GM21367 (cell line): ENCODE results near the gene HRH1.
"Not testable (repeated sequence)": the region's sequence is repeated elsewhere in the genome, so short reads cannot be mapped to it uniquely, and the experiment has no call there.

ENCODE experiments used
- ATAC-seq: cut with Tn5 transposase; IDR thresholded peaks from one replicate; pipeline ENCODE4 v1.9.1; 2021; ENCODE audit not compliant: unreplicated experiment

The HRH1 gene

GRCh38 chr3:11201251-11202019 lies 47.1 kb downstream of the HRH1 start:
- no peak for ATAC-seq

- ATAC-seq = no peak
These were observed 49.7 kb downstream of the HRH1 start for GRCh38 chr3:11203961-11204360.

GRCh38 chr3:11204697-11205348 lies 50.5 kb downstream of the HRH1 start:
- ATAC-seq = no peak

- not testable (repeated sequence) for ATAC-seq
These were observed 51.6 kb downstream of the HRH1 start for GRCh38 chr3:11205881-11206280.

GRCh38 chr3:11206316-11206715 lies 52.0 kb downstream of the HRH1 start:
- no peak for ATAC-seq

DNA sequence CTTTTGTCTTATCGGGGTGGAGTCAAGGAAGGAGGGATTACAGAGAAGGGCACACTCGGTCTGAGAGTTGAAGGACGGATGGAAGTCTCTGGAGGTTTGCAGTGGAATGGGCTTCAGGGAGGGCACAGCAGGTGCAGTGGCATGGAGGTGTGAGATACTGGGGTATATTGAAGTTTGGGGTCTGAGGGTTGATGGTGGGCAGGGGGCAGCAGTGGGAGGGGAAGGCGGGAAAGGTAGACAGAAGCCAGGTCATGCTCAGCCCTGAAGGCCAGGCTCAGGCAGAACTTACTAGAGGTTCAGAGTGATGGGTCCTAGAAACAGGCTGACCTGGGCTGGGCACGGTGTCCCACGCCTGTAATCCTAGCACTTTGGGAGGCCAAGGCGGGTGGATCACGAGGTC lies 52.7 kb downstream of the HRH1 start:
- ATAC-seq = no peak

- ATAC-seq = no peak
These were observed 57.4 kb downstream of the HRH1 start for GRCh38 chr3:11211531-11212298.

GRCh38 chr3:11212299-11212608 lies 58.0 kb downstream of the HRH1 start:
- ATAC-seq = no peak

GRCh38 chr3:11212784-11213183 lies 58.5 kb downstream of the HRH1 start:
- no peak for ATAC-seq

DNA sequence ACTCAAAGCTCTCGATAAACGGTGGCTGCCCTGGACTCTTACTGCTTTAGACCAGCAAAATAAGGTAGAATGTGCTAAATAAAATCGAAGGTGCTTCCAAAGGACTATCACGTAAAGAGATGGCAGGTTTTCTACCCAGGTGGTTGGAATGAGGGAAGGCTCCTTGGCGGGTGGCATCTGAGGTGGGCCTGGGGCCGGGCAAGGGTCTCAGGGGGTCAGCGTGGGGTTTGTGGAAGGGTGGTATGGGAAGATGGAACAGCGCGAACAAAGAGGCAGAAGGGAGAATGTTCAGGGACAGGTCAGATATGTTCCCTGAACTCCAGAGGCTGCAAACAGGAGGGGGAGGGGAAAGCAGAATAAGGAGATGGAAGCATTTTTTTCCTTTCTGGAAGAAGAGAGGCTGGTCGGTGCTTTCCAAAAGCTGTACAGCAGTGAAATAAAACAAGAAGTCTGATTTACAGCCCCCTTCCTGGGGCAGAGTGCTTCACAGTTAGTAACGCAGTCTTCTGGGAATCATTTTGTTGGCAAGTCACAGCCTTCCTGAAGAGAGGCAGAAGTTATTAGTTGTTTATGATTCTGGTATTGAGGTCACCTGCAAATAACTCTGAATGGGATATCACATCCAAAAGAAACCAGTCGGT lies 59.6 kb downstream of the HRH1 start:
- ATAC-seq = no peak

- no peak for ATAC-seq
These were observed 60.2 kb downstream of the HRH1 start for GRCh38 chr3:11214451-11214978.

DNA sequence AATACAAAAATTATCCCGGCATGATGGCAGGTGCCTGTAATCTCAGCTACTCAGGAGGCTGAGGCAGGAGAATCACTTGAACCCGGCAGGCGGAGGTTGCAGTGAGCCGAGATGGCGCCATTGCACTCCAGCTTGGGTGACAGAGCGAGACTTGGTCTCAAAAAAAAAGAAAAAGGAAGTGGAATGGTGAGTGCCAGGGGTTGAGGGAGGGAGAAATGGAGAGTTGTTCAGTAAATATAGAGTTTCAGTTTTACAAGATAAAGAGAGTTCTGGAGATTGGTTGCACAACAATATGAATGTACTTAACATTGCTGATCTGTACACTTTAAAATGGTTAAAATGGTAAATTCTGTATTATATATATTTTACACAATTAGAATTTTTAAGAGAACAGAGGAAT lies 63.1 kb downstream of the HRH1 start:
- ATAC-seq = not testable (repeated sequence)

DNA sequence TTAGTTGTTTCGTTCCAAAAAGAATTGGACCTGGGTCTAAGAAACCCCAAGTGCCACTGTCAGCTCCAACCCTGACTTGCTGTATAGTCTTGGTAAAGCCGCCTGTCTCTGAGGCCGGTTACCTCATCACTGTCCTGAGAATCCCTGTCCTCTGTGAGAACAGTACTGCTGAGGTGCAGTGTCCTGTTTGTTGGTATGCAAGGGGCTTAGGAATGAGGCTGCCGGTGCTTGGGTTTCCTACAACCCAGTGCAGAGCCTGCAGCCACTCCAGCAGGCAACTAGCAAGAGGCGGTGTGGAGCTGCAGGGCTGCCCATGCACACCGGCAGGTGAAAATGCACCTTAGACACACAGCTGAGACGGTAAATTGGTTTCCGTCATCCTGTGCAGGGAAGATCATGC lies 65.9 kb downstream of the HRH1 start:
- no peak for ATAC-seq

DNA sequence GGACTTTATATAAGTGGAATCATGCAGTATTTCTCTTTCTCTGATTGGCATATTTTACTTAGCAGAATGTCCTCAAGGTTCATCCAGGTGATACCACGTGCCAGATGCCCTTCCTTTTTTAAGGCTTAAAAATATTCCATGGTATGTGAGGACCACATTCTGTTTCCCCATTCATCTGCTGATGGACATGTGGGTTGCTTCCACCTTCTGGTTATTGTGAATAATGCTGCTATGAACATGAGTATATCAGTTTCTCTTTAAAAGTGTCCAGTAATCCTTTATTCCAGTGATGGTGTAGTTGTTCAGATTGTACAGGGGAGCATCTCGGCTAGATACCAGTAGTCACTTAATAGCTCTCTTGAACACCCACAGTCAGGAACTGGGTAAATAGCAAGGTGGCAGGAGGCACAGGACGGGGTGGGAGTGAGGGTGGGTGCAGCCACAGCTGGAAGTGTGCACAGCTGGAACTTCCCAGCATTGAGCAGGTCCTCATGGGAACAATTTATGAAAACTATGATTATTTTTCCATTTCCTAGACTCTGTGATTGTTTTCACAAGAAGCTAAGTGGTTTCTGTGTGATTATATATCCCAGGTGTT lies 67.6 kb downstream of the HRH1 start:
- ATAC-seq = no peak

DNA sequence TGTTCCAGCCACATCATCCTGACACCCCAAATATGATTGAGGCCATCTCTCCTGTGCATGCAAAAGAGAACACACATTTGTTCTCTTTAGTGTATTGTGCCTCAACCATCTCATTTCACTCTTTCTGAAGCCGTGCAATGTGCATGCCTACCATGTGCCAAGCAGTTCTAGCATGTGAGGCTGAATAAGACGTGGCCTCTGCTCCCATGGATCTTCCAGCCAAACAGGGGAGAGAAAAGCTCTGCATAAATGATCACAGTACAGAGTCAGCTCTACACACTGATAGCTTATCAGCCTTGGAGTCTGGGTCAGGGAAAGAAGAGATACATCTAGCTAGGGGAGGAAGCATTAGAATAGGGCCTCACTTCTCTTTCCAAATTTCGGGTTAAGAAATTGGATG lies 69.7 kb downstream of the HRH1 start:
- ATAC-seq = no peak

DNA sequence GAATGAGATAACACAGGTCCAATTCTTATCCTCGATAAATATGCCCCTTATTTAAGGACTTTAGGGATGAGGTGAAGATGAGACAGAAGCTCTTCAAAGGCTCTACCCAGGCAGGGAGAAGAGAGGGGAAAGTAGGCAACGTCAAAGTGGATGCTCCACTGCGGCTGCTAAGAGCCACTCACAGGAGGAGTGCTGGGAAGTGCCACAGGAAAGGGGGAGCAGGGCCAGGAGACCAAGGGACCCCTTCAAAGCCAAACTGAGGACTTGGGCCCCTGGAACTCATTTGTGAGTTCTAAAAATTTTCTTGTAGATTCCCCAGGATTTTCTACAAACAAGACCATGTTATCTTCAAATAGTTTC lies 70.6 kb downstream of the HRH1 start:
- ATAC-seq = no peak

DNA sequence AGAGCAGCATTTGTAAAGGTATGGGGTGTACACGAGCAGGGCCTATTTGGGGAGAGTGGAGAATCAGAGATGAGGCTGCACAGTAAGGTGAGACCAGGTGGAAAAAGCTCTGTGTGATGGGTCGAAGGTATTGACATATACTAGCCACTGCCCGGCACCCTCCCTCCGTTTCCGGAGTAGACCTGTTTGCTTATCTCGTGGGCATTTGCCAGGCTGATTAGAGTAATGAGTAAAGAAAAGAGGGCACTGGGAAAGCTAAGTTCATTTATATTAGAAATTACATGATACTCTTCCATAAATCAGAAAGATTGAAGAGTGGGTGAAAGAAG lies 71.7 kb downstream of the HRH1 start:
- no peak for ATAC-seq

DNA sequence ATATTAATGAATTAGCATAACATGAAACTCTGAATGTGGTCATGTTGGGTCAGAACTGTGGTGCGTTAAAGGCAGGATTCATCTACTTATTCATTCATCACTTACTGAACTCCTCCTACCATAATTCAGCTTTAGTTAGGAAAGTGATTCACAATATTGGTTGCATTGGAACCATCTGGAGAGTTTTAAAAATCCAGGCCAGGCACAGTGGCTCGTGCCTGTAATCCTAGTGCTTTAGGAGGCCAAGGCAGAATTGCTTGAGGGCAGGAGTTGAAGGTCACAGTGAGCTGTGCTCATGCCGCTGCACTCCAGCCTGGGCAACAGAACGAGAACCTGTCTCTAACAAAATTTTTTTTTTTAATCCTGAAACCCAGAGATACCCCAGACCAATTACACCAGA lies 73.7 kb downstream of the HRH1 start:
- no peak for ATAC-seq

GRCh38 chr3:11230125-11230524 lies 75.8 kb downstream of the HRH1 start:
- no peak for ATAC-seq

- ATAC-seq = no peak
These were observed 76.5 kb downstream of the HRH1 start for GRCh38 chr3:11230832-11231231.

DNA sequence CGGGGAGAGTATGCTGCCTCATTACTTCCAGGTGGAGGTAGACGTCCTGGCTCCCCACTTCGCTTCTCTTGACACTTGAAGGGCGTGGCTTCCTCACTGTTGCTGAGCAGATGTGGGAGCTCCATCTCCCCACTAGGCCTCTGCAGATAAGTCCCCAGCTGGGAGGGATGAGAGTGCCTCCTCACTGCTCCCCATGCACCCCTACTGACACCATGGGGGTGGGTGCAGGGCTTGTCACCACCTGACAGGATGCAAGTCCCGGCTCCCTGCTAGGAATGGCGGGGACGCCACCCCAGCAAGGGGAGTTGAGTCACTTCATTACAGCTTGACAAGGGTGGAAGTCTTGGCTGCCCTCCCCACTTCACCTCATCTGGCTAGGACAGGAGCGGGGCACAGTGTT lies 81.1 kb downstream of the HRH1 start:
- ATAC-seq = no peak
